Activated naive CD4-positive, alpha-beta T cell treated with anti-CD3 and anti-CD28 coated beads, Interleukin-2, amount 50 U/mL, for 72 hours (primary cell): ENCODE results near the gene RTKN. TPM values are rescaled to one million over a fixed set of nuclear protein-coding genes. Genes with fewer than 3 reads are reported as not detected.
"Not testable (repeated sequence)": the region's sequence is repeated elsewhere in the genome, so short reads cannot be mapped to it uniquely, and the experiment has no call there.

Experiments
- ATAC-seq, 2 donors: fragments of 150-1000 bp; cut with Tn5 transposase; 2 replicates each; pipeline ENCODE4 v1.10.0; 2021; ENCODE audit warnings: mild to moderate bottlenecking in 2 of 2, moderate library complexity in 2 of 2
- DNase-seq, 2 donors: peaks; one replicate each; pipeline ENCODE4 v3.0.0; 2021 to 2022; ENCODE audit warnings: low spot score in 2 of 2
- H3K27ac Mint-ChIP-seq, 2 donors: one replicate each; pipeline ENCODE4 v1.8.0; 2022; ENCODE audit warnings: mild to moderate bottlenecking in 2 of 2, mixed read lengths in 2 of 2
- H3K36me3 Mint-ChIP-seq, 2 donors: one replicate each; pipeline ENCODE4 v1.8.0; 2022; ENCODE audit warnings: mixed read lengths in 2 of 2
- H3K9me3 Mint-ChIP-seq, 2 donors: one replicate each; pipeline ENCODE4 v1.8.0; 2022; ENCODE audit warnings: mixed read lengths in 2 of 2
- total RNA-seq, 2 donors: library from RNA; stranded (reverse); gene quantifications; one replicate each; pipeline ENCODE4 v1.2.3, GENCODE V29; 2022

The RTKN gene
- total RNA-seq, 2 donors from 2014 or later, result 0.91 to 4.6 TPM

DNA sequence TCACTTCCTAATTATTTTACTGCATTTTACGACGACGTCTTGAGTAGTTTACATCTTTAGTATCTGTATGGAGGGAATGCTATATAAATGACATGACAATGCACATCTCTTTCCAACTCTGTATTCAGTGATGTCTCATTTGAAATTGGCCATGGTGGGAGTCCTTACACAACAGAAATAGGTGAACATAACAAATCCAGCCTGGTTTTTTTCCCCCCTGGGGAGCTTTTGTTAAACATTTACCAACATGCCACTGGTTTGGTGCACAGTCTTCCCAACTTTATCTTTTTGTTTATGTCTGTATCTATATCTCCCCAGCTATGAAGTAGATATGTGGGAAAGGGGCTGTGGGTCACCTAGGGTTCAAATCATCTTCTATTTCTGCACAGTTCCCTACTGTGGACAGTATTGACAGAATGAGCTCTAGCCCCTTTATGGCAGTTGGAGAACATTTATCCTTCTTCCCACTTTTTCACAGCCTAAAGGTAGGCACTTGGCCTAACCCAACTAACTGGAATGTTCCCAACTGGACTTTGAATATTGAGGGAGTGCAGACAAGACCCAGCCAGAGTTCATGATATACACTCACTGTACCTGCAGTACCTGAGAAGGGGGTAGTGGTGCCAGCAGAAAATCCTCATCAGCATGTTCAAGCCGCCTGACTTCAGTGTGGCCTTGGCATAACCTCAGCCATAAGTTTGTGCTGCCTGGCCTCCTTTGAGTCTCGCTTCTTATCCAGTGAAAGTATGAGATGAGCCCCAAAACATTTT, 5.7 kb upstream of the RTKN start:
- no peaks in the 10 kb centered on the region for H3K9me3 Mint-ChIP-seq
- ATAC-seq (no peak), DNase-seq (no peak)
- no peak overlapping the region for H3K27ac Mint-ChIP-seq
- peaks cover 0 to 1% of the 10 kb centered on the region in 2 donors for H3K36me3 Mint-ChIP-seq

GRCh38 chr2:74444498-74445318, 3.0 kb upstream of the RTKN start:
- no peaks in the 10 kb centered on the region for H3K9me3 Mint-ChIP-seq
- peaks cover 0 to 5% of the 10 kb centered on the region in 2 donors for H3K36me3 Mint-ChIP-seq
- ATAC-seq (no peak), DNase-seq (no peak)
- H3K27ac Mint-ChIP-seq, result no peak overlapping the region

- H3K27ac Mint-ChIP-seq, ATAC-seq, H3K36me3 Mint-ChIP-seq, DNase-seq, H3K9me3 Mint-ChIP-seq: not testable (repeated sequence)
Observed at GRCh38 chr2:74442483-74443297, 953 bp upstream of the RTKN start.

DNA sequence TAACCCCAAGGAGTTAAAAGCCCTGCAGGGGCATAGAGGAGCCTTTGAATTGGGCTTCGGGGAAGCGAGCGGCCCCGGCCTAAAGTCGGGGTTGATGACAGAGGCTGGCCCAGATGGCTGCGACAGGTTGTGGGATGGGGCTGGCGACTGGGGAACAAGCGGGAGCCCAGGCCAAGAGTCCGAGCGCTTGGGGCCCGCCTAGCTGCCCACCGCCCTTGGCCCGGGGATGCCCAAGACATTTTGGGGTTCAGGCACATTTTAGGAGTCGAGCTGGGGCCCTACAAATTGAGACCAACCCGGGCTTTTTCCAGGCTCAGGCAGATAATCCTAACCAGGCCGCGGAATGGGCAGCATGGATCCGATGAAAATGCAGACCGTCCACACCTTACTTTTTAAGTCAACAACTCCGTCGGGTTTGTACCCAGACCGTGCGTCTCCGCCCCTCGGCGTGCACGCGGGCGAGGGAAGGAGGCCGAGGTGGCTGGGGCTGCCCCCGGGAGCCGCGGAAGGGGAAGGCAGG, 507 bp downstream of the RTKN start:
- DNase-seq, result no peak
- Mint-ChIP-seq H3K9me3 (no peaks in the 10 kb centered on the region), H3K36me3 (peaks cover 0 to 5% of the 10 kb centered on the region in 2 donors), H3K27ac (no peak overlapping the region)
- no peak for ATAC-seq

DNA sequence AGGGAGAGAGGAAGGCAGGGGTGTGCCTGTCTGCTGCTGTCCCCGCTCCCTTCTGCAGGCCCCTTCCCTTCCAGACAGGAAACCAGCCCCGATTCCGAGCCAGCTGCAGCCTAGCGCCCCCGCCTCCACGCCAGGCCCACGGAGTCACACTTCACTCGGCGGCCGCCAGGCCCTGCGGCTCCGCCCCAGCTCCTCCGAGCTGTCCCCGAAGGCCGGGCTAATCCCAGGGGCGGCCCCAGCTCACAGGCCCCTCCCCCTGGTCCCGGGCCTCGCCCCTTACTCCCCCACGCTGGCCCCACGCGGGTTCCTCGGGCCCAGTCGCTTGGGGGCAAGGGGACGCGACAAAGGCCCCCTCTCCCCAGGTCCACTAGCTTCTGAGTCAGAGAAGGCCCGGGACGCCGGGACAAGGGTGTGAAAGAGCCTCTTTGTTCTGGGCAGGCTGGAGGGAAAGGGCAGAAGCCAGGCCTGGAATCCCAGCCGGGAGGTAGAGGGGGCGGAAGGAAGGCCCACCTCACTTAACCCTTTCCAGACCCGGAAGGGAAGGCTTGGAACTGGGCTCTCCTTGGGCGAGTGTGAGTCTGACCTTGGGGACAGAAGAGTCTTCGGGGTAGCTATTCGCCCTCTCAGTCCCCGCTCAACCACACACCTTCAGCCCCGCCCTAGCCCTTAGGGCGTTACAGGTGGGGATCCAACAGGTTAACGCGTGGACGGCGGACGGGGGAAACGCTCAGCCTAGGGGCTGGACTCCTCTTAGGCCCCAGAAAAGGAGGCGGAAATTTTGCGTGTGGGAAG, 1.2 kb downstream of the RTKN start:
- DNase-seq (peak in 1 of 2 donors; percentile 59), ATAC-seq (peak; percentile 58 to 90)
- H3K36me3 Mint-ChIP-seq, result peaks cover 0 to 5% of the 10 kb centered on the region in 2 donors
- H3K9me3 Mint-ChIP-seq, result no peaks in the 10 kb centered on the region
- H3K27ac Mint-ChIP-seq, result peak overlapping the region in 1 of 2 donors; percentile 14

GRCh38 chr2:74439803-74440377, 1.8 kb downstream of the RTKN start:
- no peak overlapping the region for H3K27ac Mint-ChIP-seq
- ATAC-seq, result no peak
- DNase-seq, result no peak
- H3K9me3 Mint-ChIP-seq, result no peaks in the 10 kb centered on the region
- peaks cover 0 to 5% of the 10 kb centered on the region in 2 donors for H3K36me3 Mint-ChIP-seq

- no peak for ATAC-seq
- Mint-ChIP-seq H3K9me3 (no peaks in the 10 kb centered on the region), H3K27ac (no peak overlapping the region), H3K36me3 (peaks cover 0 to 5% of the 10 kb centered on the region in 2 donors)
- DNase-seq, result no peak
Observed at GRCh38 chr2:74439373-74439772, 2.4 kb downstream of the RTKN start.

GRCh38 chr2:74438248-74438647, 3.5 kb downstream of the RTKN start:
- no peak for ATAC-seq
- H3K27ac Mint-ChIP-seq, result no peak overlapping the region
- H3K36me3 Mint-ChIP-seq, result peaks cover 0 to 5% of the 10 kb centered on the region in 2 donors
- no peaks in the 10 kb centered on the region for H3K9me3 Mint-ChIP-seq
- DNase-seq, result no peak

DNA sequence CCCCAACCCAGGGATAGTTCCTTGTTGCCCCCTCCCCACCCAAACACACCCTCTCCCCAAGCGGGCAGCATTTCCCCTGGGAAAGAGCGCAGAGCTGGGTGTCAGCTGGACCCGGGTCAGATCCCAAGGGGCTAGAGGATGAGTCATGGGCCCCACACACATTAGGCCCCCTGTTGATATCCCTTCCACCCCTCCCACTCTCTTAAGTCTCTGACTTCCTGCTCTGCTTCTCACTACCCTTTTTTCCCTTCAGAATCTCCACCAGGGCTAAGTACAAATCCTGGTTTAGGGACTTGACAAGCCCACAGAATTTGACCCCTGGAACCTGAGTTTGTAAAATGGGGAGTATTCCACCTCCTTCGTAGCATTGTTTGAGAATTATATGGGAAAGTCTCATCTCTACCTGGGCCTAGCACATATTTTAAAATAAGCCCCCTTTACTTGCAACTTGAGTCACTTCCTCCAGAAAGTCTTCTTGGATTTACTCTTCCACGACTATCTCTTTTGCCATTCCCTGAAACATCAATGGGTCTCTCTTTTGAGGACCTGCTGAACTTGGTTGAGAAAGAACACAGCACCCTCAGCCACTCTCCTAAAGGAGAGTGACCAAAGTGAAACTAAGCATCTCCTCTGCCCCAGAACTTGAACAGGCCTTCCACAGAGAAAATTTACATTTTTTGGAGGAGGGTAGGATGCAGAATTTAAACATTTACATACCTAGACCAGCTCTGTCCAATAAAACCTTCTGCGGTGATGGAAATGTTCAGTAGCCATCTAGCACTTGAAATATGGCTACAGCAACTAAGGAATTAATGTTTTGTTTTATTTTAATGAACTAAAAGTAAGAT, 4.7 kb downstream of the RTKN start:
- H3K36me3 Mint-ChIP-seq, result peaks cover 0 to under 1% of the 10 kb centered on the region in 2 donors
- DNase-seq (no peak), ATAC-seq (no peak)
- H3K27ac Mint-ChIP-seq, result no peak overlapping the region
- no peaks in the 10 kb centered on the region for H3K9me3 Mint-ChIP-seq

DNA sequence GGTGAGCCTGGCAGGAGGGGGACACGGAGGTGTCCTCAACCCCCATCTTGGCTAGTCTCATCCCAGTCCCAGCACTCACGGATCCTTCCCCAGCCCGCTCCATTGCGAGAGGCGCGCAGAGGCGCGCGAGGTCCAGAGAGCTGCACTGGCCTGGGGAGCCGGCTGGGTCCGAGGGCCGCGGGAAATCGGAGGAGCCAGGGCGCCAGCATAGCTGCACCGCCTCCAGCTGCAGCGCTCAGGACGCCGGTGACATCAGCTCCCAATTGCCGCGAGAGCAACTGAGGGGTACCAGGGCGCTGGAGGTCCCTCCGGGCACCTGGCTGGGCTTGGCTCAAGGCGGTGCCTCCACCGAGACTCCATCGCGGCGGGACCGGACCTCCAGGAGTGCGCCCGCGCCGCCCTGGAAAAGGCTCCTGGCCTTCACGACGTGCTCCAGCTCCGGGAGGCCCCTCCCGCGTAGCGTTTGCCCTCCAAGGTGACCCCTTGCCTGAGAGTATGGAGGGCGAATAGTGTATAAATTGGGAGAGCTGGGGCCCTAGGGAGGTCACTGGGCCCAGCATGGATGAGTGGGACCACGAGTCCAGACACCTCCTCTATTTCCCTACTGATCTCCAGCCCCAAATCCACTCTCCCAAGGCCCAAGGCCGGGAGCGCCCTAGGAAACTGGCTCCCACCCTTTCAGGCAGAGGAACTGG, 5.5 kb downstream of the RTKN start:
- no peaks in the 10 kb centered on the region for H3K9me3 Mint-ChIP-seq
- ATAC-seq (no peak), DNase-seq (no peak)
- no peaks in the 10 kb centered on the region for H3K36me3 Mint-ChIP-seq
- no peak overlapping the region for H3K27ac Mint-ChIP-seq

- H3K27ac Mint-ChIP-seq, result peak overlapping the region in 1 of 2 donors; percentile 25
- ATAC-seq, result no peak
- no peak for DNase-seq
- no peaks in the 10 kb centered on the region for H3K9me3 Mint-ChIP-seq
- no peaks in the 10 kb centered on the region for H3K36me3 Mint-ChIP-seq
Observed at GRCh38 chr2:74430502-74430901, 11.2 kb downstream of the RTKN start.

- no peak for ATAC-seq
- DNase-seq, result no peak
- H3K27ac Mint-ChIP-seq, result peak overlapping the region in 1 of 2 donors; percentile 25
- no peaks in the 10 kb centered on the region for H3K36me3 Mint-ChIP-seq
- no peaks in the 10 kb centered on the region for H3K9me3 Mint-ChIP-seq
Observed at GRCh38 chr2:74429487-74430451, 12.0 kb downstream of the RTKN start.

GRCh38 chr2:74428675-74429074, 13.1 kb downstream of the RTKN start:
- Mint-ChIP-seq H3K27ac (peak overlapping the region in 1 of 2 donors; percentile 3), H3K9me3 (no peaks in the 10 kb centered on the region), H3K36me3 (no peaks in the 10 kb centered on the region)
- no peak for ATAC-seq
- no peak for DNase-seq
